ENCODE data around the gene WNT3A.

- TF ChIP-seq CTCF (IDR thresholded peaks at IDR 0.05), result no peak
- no peak for TF ChIP-seq POLR2AphosphoS5 (IDR thresholded peaks at IDR 0.05)
These were observed 3.1 kb upstream of the WNT3A start for GRCh38 chr1:228003461-228004330.

Data from transverse colon (tissue), 4 donors.